GM23248 (cell line): Measurements from ENCODE around the gene MVB12B.
"Not testable (repeated sequence)": the region's sequence is repeated elsewhere in the genome, so short reads cannot be mapped to it uniquely, and the experiment has no call there.

Experiments
- EZH2 ChIP-seq: fragments of 200-600 bp; sonication (generic); IDR thresholded peaks from 2 replicates; pipeline ENCODE4 v1.6.1; 2018; ENCODE audit warnings: antibody characterized with exemption, mild to moderate bottlenecking; ENCODE audit not compliant: insufficient read depth, poor library complexity, severe bottlenecking
- EZH2phosphoT487 ChIP-seq: fragments of 200-600 bp; sonication (generic); IDR thresholded peaks from 2 replicates; pipeline ENCODE4 v1.6.1; 2018; ENCODE audit warnings: antibody characterized with exemption, moderate library complexity, mild to moderate bottlenecking, low read depth; ENCODE audit not compliant: insufficient read depth

DNA sequence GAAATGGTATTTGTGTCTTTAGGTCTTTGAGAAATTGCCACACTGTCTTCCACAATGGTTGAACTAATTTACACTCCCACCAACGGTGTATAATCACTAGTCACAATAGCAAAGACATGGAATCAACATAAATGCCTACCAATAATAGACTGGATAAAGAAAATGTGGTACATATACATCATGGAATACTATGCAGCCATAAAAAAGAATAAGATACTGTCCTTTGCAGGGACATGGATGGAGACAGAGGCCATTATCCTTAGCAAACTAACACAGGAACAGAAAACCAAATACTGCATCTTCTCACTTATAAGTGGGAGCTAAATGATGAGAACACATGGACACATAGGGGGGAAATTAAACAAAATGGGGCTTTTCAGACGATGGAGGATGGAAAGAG is 41.0 kb upstream of the MVB12B start:
- TF ChIP-seq EZH2, EZH2phosphoT487: not testable (repeated sequence)
